IPS DF 19.7 (cell line): ENCODE results near the gene TNIP1.
A peak's percentile ranks its signal among the peaks of the same experiment; 100 is the strongest.

Source experiments
- DNase-seq: peaks from one replicate; pipeline ENCODE4 v3.0.0-alpha.2; 2013; ENCODE audit warnings: low read depth, low spot score

The TNIP1 gene

GRCh38 chr5:151080613-151081430, at the start of gene TNIP1:
TSS of gene TNIP1 (minus strand) at chr5:151081034. CDS start at chr5:151065095, 15,939 bp downstream.
- DNase-seq = no peak

- DNase-seq = no peak
These were observed 49.5 kb upstream of the TNIP1 start for GRCh38 chr5:151130235-151130921.

- no peak for DNase-seq
These were observed 48.0 kb upstream of the TNIP1 start for GRCh38 chr5:151128817-151129216.

GRCh38 chr5:151127926-151128325, 47.1 kb upstream of the TNIP1 start:
- DNase-seq = no peak

- DNase-seq = peak; percentile 17
These were observed 45.4 kb upstream of the TNIP1 start for GRCh38 chr5:151126199-151126645.

GRCh38 chr5:151125421-151125820, 44.6 kb upstream of the TNIP1 start:
- no peak for DNase-seq

GRCh38 chr5:151123897-151124751, 43.3 kb upstream of the TNIP1 start:
- no peak for DNase-seq

GRCh38 chr5:151122828-151123227, 42.0 kb upstream of the TNIP1 start:
- DNase-seq = no peak

GRCh38 chr5:151121665-151122064, 40.8 kb upstream of the TNIP1 start:
- DNase-seq = no peak

- DNase-seq = no peak
These were observed 40.3 kb upstream of the TNIP1 start for GRCh38 chr5:151121095-151121494.

- no peak for DNase-seq
These were observed 38.2 kb upstream of the TNIP1 start for GRCh38 chr5:151118913-151119575.

- no peak for DNase-seq
These were observed 34.6 kb upstream of the TNIP1 start for GRCh38 chr5:151115272-151115905.

GRCh38 chr5:151113651-151114050, 32.8 kb upstream of the TNIP1 start:
- DNase-seq = no peak

- DNase-seq = no peak
These were observed 30.2 kb upstream of the TNIP1 start for GRCh38 chr5:151110992-151111391.

GRCh38 chr5:151110122-151110681, 29.4 kb upstream of the TNIP1 start:
- DNase-seq = no peak

GRCh38 chr5:151108566-151108965, 27.7 kb upstream of the TNIP1 start:
- DNase-seq = no peak

GRCh38 chr5:151107738-151108520, 27.1 kb upstream of the TNIP1 start:
- no peak for DNase-seq

- DNase-seq = no peak
These were observed 26.2 kb upstream of the TNIP1 start for GRCh38 chr5:151107084-151107483.

GRCh38 chr5:151106509-151106908, 25.7 kb upstream of the TNIP1 start:
- no peak for DNase-seq

GRCh38 chr5:151106043-151106442, 25.2 kb upstream of the TNIP1 start:
- DNase-seq = no peak
